Heart right ventricle (tissue), 16 donors: ENCODE results near the gene SMARCD1. TPM values are rescaled to one million over a fixed set of nuclear protein-coding genes. Genes with fewer than 3 reads are reported as not detected.

Source experiments
- ATAC-seq, 8 donors: fragments of 200-7000 bp; cut with Tn5 transposase; one replicate each; pipeline ENCODE4 v1.9.1; 2020; ENCODE audit warnings: mild to moderate bottlenecking in 8 of 8, moderate library complexity in 8 of 8, moderate number of reproducible peaks in 1 of 8
- DNase-seq, 2 donors: peaks; one replicate each; pipeline ENCODE4 v3.0.0-alpha.2; 2020
- H3K27ac ChIP-seq, 10 donors: fragments of 200-600 bp; sonication (generic) in 2 of 10; one replicate each; pipeline versions ENCODE4 v1.5.0 to v1.8.0; 2020 to 2022; ENCODE audit warnings: mild to moderate bottlenecking in 3 of 10
- H3K27me3 ChIP-seq, 7 donors: fragments of 200-600 bp; one replicate each; pipeline ENCODE4 v1.8.0; 2021 to 2022; ENCODE audit warnings: mild to moderate bottlenecking in 2 of 7
- H3K36me3 ChIP-seq, 9 donors: fragments of 200-600 bp; sonication (generic) in 1 of 9; one replicate each; pipeline versions ENCODE4 v1.5.0 to v1.8.0; 2020 to 2022; ENCODE audit warnings: mild to moderate bottlenecking in 2 of 9
- H3K4me1 ChIP-seq, 9 donors: fragments of 200-600 bp; sonication (generic) in 1 of 9; one replicate each; pipeline versions ENCODE4 v1.5.0 to v1.8.0; 2020 to 2022; ENCODE audit warnings: mild to moderate bottlenecking in 4 of 9
- H3K4me3 ChIP-seq, 10 donors: fragments of 200-600 bp; sonication (generic) in 2 of 10; one replicate each; pipeline versions ENCODE4 v1.5.0 to v1.8.0; 2020 to 2022; ENCODE audit warnings: mild to moderate bottlenecking in 7 of 10, moderate library complexity in 2 of 10
- H3K9me3 ChIP-seq, 11 donors: fragments of 200-600 bp in 10 of 11; sonication (generic) in 2 of 11; one replicate each; pipeline versions ENCODE4 v1.5.0 to v1.8.0; 2013 to 2022; ENCODE audit warnings: mild to moderate bottlenecking in 2 of 11, control low read depth in 1 of 11, moderate library complexity in 1 of 11
- CTCF ChIP-seq, 9 donors: fragments of 200-600 bp; sonication (generic) in 2 of 9; IDR thresholded peaks; one replicate each; pipeline versions ENCODE4 v1.5.0 to v1.8.0; 2021 to 2022; ENCODE audit warnings: antibody characterized with exemption in 9 of 9, mild to moderate bottlenecking in 5 of 9, moderate library complexity in 1 of 9
- WGBS, 2 donors: extraction: QIAGEN DNeasy Blood & Tissue Kit; methylation state at CpG; one replicate each; pipeline ENCODE4 v1.1.7; 2013; ENCODE audit warnings: inconsistent platforms in 1 of 2; 5-methylcytosine and 5-hydroxymethylcytosine counted together
- intact Hi-C, 10 donors: fragments of 100-400 bp; cut with DNase I; formaldehyde crosslinking; loops; one replicate each; pipeline versions ENCODE4 v1.11.1 to v1.14.2; 2022
- polyA plus RNA-seq, 2 donors: library from polyadenylated mRNA; stranded (reverse); fragments of 200-250 nt; gene quantifications; one replicate each; pipeline ENCODE4 v1.2.3, GENCODE V29; 2013
- total RNA-seq, 10 donors: library from RNA; stranded (reverse); fragmentation: NEBNext Ultra II Directional in 3 of 10; extraction: Animal tissue kit (Norgen Biotek cat#: 25700) in 3 of 10; gene quantifications; one replicate each; pipeline versions ENCODE4 v1.2.1 to v1.2.4, GENCODE V29; 2021 to 2023
- donor health status: Arrhythmogenic right ventricular cardiomyopathy.
- donor health status: ischemic (EF 13 %, LVEDD 7.1; RV severe dilation, severe dysfunction).
- donor health status: healthy with polysubstance abuse.
- donor health status: DM: no; HTN: yes; CAD: no.
- donor health status: DM: no; HTN: no; CAD: no.
- donor health status: ischemic (EF 25% LVEDD 6.9; RV normal size, moderate dysfunction).
- donor health status: ischemic (EF 25% LVEDD 5.7; RV mildly dilated, moderate dysfunction).
- donor health status: healthy.
- donor health status: DM: yes; HTN: yes; CAD: no.
- donor health status: Ischemic cardiomyopathy.
- donor health status: ischemic (EF 35%, LVEDD 5.7; RV mildly dilated, moderate dysfunction).
- donor health status: nonischemic (EF 11% LVEDD 7.7; RV severe dilation, severe dysfunction).
- donor health status: DM: yes; HTN: yes; CAD: no.
- donor health status: PGD.
- donor health status: ischemic (EF 29% LVEDD 5.4; RV normal size, mild dysfunction).
- donor health status: nonischemic (EF 23%, LVEDD 6.1; RV moderate dilation, normal function).

Gene SMARCD1
- total and polyA plus RNA-seq, 12 donors = 12.0 to 24.0 (median 16.0) TPM

- intact Hi-C loops = loop anchor here (1.0 to 10.0 kb wide), 9 partner anchors 82 to 282 kb away; partner anchors contain the start of gene AQP6 (in 1 of the 10)
- DNase-seq = peak; percentile 63 to 79
- H3K27me3 ChIP-seq = peaks cover 0 to 39% (median 19%) of the 10 kb centered on the region in 7 donors
- no peaks in the 10 kb centered on the region for H3K36me3 ChIP-seq
- 1% methylated on average over 46 to 88 of the region's 88 CpGs for WGBS, 2 donors
- H3K27ac ChIP-seq = peak within 1 kb of the TSS in 2 of 10 donors; percentile 27 to 39
- no peaks in the 10 kb centered on the region for H3K9me3 ChIP-seq
- TF ChIP-seq CTCF (IDR thresholded peaks at IDR 0.05) = peak in 4 of 9 donors; percentile 8 to 26 (median 19)
- H3K4me1 ChIP-seq = peaks cover 0 to 46% (median 19%) of the 10 kb centered on the region in 9 donors
- peak; percentile 61 to 85 (median 72) for ATAC-seq
- peak within 1 kb of the TSS; percentile 29 to 86 (median 66) for H3K4me3 ChIP-seq
Observed at GRCh38 chr12:50057000-50057841, 27.9 kb upstream of the SMARCD1 start, which contains the start of gene ASIC1. ASIC1 (plus strand) TSS chr12:50057596; CDS start chr12:50058767, 1,171 bp downstream.

- no peak for TF ChIP-seq CTCF (IDR thresholded peaks at IDR 0.05)
- 18 to 24% methylated on average over 29 to 30 of the region's 30 CpGs for WGBS, 2 donors
- ATAC-seq (no peak), DNase-seq (no peak)
- Histone ChIP-seq H3K4me3 (peak overlapping the region in 9 of 10 donors; percentile 59 to 86 (median 66)), H3K27ac (no peak overlapping the region), H3K9me3 (no peaks in the 10 kb centered on the region), H3K36me3 (no peaks in the 10 kb centered on the region), H3K27me3 (peaks cover 0 to 42% (median 19%) of the 10 kb centered on the region in 7 donors), H3K4me1 (peaks cover 0 to 46% (median 19%) of the 10 kb centered on the region in 9 donors)
- intact Hi-C loops = loop anchor here (2.0 to 10.0 kb wide), 7 partner anchors 83 to 283 kb away; partner anchors contain the start of gene AQP6 (in 1 of the 10)
Observed at GRCh38 chr12:50057896-50058670, 27.1 kb upstream of the SMARCD1 start.

- TF ChIP-seq CTCF (IDR thresholded peaks at IDR 0.05) = no peak
- WGBS, 2 donors = 91 to 94% methylated on average over 15 of the region's 15 CpGs
- no peak for DNase-seq
- H3K4me1 ChIP-seq = peaks cover 0 to 46% (median 19%) of the 10 kb centered on the region in 9 donors
- peaks cover 0 to 42% (median 22%) of the 10 kb centered on the region in 7 donors for H3K27me3 ChIP-seq
- intact Hi-C loops = loop anchor here (5.0 to 10.0 kb wide), 5 partner anchors 87 to 284 kb away; partner anchors contain the start of gene AQP6 (in 1 of the 10)
- H3K36me3 ChIP-seq = no peaks in the 10 kb centered on the region
- ATAC-seq = no peak
- no peaks in the 10 kb centered on the region for H3K9me3 ChIP-seq
- no peak overlapping the region for H3K4me3 ChIP-seq
- no peak overlapping the region for H3K27ac ChIP-seq
Observed at GRCh38 chr12:50058743-50059312, 26.3 kb upstream of the SMARCD1 start.
